NCI-H2196 treated with DMSO at 0.1 percent for 48 hours (cell line): ENCODE data around the gene CACNA1H.

Experiments
- DNase-seq: peaks from one replicate; lab custom pipeline; 2025; ENCODE audit not compliant: unreplicated experiment; lab: John Stamatoyannopoulos, UW

The CACNA1H gene

GRCh38 chr16:1122398-1122765 lies 30.5 kb upstream of the CACNA1H start:
- no peak for DNase-seq

GRCh38 chr16:1123525-1124230 lies 29.2 kb upstream of the CACNA1H start:
- DNase-seq: no peak

GRCh38 chr16:1124291-1124690 lies 28.6 kb upstream of the CACNA1H start:
- no peak for DNase-seq

- no peak for DNase-seq
Measured at GRCh38 chr16:1124795-1125194, 28.1 kb upstream of the CACNA1H start.

- peak; percentile 83 for DNase-seq
Measured at GRCh38 chr16:1125471-1125870, 27.4 kb upstream of the CACNA1H start.

GRCh38 chr16:1126044-1126443 lies 26.9 kb upstream of the CACNA1H start:
- DNase-seq: no peak

GRCh38 chr16:1126586-1126985 lies 26.3 kb upstream of the CACNA1H start:
- DNase-seq: no peak

- DNase-seq: no peak
Measured at GRCh38 chr16:1127101-1127500, 25.8 kb upstream of the CACNA1H start.

- DNase-seq: no peak
Measured at GRCh38 chr16:1127971-1128715, 24.8 kb upstream of the CACNA1H start.

GRCh38 chr16:1129106-1129960 lies 23.6 kb upstream of the CACNA1H start:
- DNase-seq: no peak

GRCh38 chr16:1130382-1130781 lies 22.5 kb upstream of the CACNA1H start:
- DNase-seq: no peak

- DNase-seq: no peak
Measured at GRCh38 chr16:1131378-1131994, 21.4 kb upstream of the CACNA1H start.

- DNase-seq: no peak
Measured at GRCh38 chr16:1132431-1132830, 20.5 kb upstream of the CACNA1H start.

- no peak for DNase-seq
Measured at GRCh38 chr16:1133271-1133670, 19.6 kb upstream of the CACNA1H start.

GRCh38 chr16:1133810-1134520 lies 18.9 kb upstream of the CACNA1H start:
- DNase-seq: no peak

GRCh38 chr16:1134776-1135458 lies 18.0 kb upstream of the CACNA1H start:
- DNase-seq: no peak

- no peak for DNase-seq
Measured at GRCh38 chr16:1135459-1135825, 17.5 kb upstream of the CACNA1H start.

GRCh38 chr16:1137604-1138003 lies 15.3 kb upstream of the CACNA1H start:
- no peak for DNase-seq

GRCh38 chr16:1140582-1141162 lies 12.2 kb upstream of the CACNA1H start:
- no peak for DNase-seq

- DNase-seq: no peak
Measured at GRCh38 chr16:1141191-1141590, 11.7 kb upstream of the CACNA1H start.
